ENCODE results near the gene TCF7L1. TPM values are rescaled to one million over a fixed set of nuclear protein-coding genes. Genes with fewer than 3 reads are reported as not detected.
A peak's percentile ranks its signal among the peaks of the same experiment; 100 is the strongest.

The TCF7L1 gene
- total RNA-seq, 2 donors from 2014 or later: 3.1 to 4.0 TPM

GRCh38 chr2:85291425-85292023 lies 158.3 kb downstream of the TCF7L1 start:
- Histone ChIP-seq H3K36me3 (no peaks in the 10 kb centered on the region), H3K27me3 (no peaks in the 10 kb centered on the region), H3K27ac (no peak overlapping the region), H3K4me3 (no peak overlapping the region), H3K4me1 (no peaks in the 10 kb centered on the region), H3K9me3 (no peaks in the 10 kb centered on the region)
- TF ChIP-seq CTCF (IDR thresholded peaks at IDR 0.05): no peak
- no peak for DNase-seq (ENCODE audit: low spot score)

GRCh38 chr2:85302121-85302520 lies 168.9 kb downstream of the TCF7L1 start:
- peaks cover 24% of the 10 kb centered on the region for H3K36me3 ChIP-seq
- peaks cover 0 to 7% of the 10 kb centered on the region in 2 donors for H3K4me1 ChIP-seq
- no peak for DNase-seq (ENCODE audit: low spot score)

DNA sequence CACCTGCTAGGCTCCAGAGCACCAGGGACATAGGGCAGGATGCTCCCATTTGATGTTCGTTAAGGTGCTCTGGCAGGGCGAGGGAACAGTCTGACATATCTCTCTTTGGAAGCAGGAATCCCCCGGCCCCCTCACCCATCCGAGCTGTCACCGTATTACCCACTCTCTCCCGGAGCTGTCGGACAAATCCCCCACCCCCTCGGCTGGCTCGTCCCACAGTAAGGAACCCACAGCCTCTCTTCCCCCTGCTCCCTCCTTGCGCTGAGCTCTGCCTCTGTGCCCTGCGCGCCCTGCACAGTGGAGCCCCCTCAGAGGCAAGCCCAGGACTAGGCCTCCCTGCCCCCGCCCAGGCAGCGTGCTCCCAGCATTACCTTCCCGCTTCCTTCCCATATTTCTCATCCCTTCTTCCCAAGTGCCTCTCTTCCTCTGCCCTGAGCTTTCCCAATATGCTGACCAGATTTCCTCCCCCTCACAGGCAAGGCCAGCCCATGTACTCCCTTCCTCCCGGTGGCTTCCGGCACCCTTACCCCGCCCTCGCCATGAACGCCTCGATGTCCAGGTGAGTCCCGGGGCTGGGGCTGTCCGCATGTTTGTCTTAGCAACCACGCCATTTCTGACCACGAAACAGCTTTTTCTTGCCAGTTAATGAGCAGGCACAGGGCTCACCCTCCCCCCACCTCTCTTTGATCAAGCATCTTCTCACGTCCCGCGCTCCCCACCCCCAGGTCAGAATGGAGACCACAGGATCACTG lies 170.8 kb downstream of the TCF7L1 start:
- Histone ChIP-seq H3K27ac (no peak overlapping the region), H3K36me3 (peaks cover 32% of the 10 kb centered on the region)
- no peak for TF ChIP-seq CTCF (IDR thresholded peaks at IDR 0.05)

More at GRCh38 chr2:85302121-85302520, 168.9 kb downstream of the TCF7L1 start:
- Histone ChIP-seq H3K9me3 (no peaks in the 10 kb centered on the region), H3K27ac (peak overlapping the region in 1 of 2 donors; percentile 26), H3K27me3 (no peaks in the 10 kb centered on the region), H3K4me3 (no peak overlapping the region)
- TF ChIP-seq CTCF (IDR thresholded peaks at IDR 0.05): no peak

GRCh38 chr2:85307527-85307897 lies 174.3 kb downstream of the TCF7L1 start:
- no peak for DNase-seq (ENCODE audit: low spot score)
- no peaks in the 10 kb centered on the region for H3K9me3 ChIP-seq
- peaks cover 32% of the 10 kb centered on the region for H3K36me3 ChIP-seq
- H3K4me3 ChIP-seq: no peak overlapping the region
- H3K27ac ChIP-seq: peak overlapping the region in 1 of 2 donors; percentile 16
- H3K27me3 ChIP-seq: no peaks in the 10 kb centered on the region
- H3K4me1 ChIP-seq: peaks cover 0 to 16% of the 10 kb centered on the region in 2 donors
- TF ChIP-seq CTCF (IDR thresholded peaks at IDR 0.05): no peak

More for the DNA sequence above, 170.8 kb downstream of the TCF7L1 start:
- peaks cover 0 to 14% of the 10 kb centered on the region in 2 donors for H3K4me1 ChIP-seq
- H3K27me3 ChIP-seq: no peaks in the 10 kb centered on the region
- H3K4me3 ChIP-seq: no peak overlapping the region
- H3K9me3 ChIP-seq: no peaks in the 10 kb centered on the region
- no peak for DNase-seq (ENCODE audit: low spot score)

DNA sequence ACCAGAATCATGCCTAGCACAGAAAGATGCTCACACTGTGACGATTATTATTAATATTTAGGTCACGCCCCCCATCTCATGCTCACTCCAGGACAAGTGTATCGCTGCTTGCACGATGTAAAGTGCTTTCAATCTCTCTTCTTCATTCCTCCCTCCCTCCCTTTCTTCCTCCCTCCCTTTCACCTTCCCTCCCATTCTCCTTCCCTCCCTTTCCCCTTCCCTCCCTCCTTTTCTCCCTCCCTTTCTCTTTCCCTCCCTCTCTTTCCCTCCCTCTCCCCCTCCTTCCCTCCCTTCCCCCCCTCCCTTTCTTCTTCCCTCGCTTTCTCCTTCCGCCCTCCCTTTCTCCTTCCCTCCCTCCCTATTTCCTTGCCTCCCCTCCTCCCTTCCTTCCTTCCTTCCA lies 175.0 kb downstream of the TCF7L1 start:
- Histone ChIP-seq H3K4me1 (peaks cover 0 to 16% of the 10 kb centered on the region in 2 donors), H3K9me3 (no peaks in the 10 kb centered on the region), H3K27ac (no peak overlapping the region), H3K4me3 (no peak overlapping the region), H3K27me3 (no peaks in the 10 kb centered on the region), H3K36me3 (peaks cover 32% of the 10 kb centered on the region)
- DNase-seq (ENCODE audit: low spot score): no peak
- TF ChIP-seq CTCF (IDR thresholded peaks at IDR 0.05): no peak

Data from right atrium auricular region (tissue), 2 donors.